GM19099 (cell line): ENCODE measurements around the gene PHRF1.

ENCODE experiments used
- POLR2A ChIP-seq: IDR thresholded peaks from 3 replicates; pipeline ENCODE4 v1.6.1; 2011; ENCODE audit warnings: low read depth; ENCODE audit not compliant: insufficient read length; ENCODE audit errors: extremely low read depth

PHRF1 gene

GRCh38 chr11:534396-535209, 41.7 kb upstream of the PHRF1 start:
- no peak for TF ChIP-seq POLR2A

GRCh38 chr11:535210-535518, 41.1 kb upstream of the PHRF1 start:
- no peak for TF ChIP-seq POLR2A

- peak; percentile 87 for TF ChIP-seq POLR2A
Measured at GRCh38 chr11:535519-536454, 40.5 kb upstream of the PHRF1 start, which contains the start of gene HRAS. Gene HRAS, minus strand, starts transcription at chr11:535576.

- TF ChIP-seq POLR2A, result peak; percentile 60
Measured at GRCh38 chr11:536841-537621, 39.2 kb upstream of the PHRF1 start, which contains the start of gene LRRC56. Gene LRRC56, plus strand, starts transcription at chr11:537527. Its CDS starts 3,158 bp downstream, at chr11:540685.

- TF ChIP-seq POLR2A, result no peak
Measured at GRCh38 chr11:537622-538430, 38.4 kb upstream of the PHRF1 start.

- TF ChIP-seq POLR2A, result no peak
Measured at GRCh38 chr11:538431-539051, 37.7 kb upstream of the PHRF1 start.

GRCh38 chr11:539971-540481, 36.2 kb upstream of the PHRF1 start:
- TF ChIP-seq POLR2A, result no peak

- TF ChIP-seq POLR2A, result no peak
Measured at GRCh38 chr11:540583-541432, 35.5 kb upstream of the PHRF1 start.

GRCh38 chr11:541433-541885, 34.8 kb upstream of the PHRF1 start:
- no peak for TF ChIP-seq POLR2A

- TF ChIP-seq POLR2A, result no peak
Measured at GRCh38 chr11:544817-545166, 31.5 kb upstream of the PHRF1 start.

- TF ChIP-seq POLR2A, result no peak
Measured at GRCh38 chr11:545171-545570, 31.1 kb upstream of the PHRF1 start.

GRCh38 chr11:548700-549603, 27.3 kb upstream of the PHRF1 start:
- no peak for TF ChIP-seq POLR2A
